AG04450 (cell line): Measurements from ENCODE around the gene METTL24. TPM values are rescaled to one million over a fixed set of nuclear protein-coding genes. Genes with fewer than 3 reads are reported as not detected.
A peak's percentile ranks its signal among the peaks of the same experiment; 100 is the strongest.

Source experiments
- CTCF ChIA-PET: fragments of 300-600, 350-600 bp; formaldehyde crosslinking; extraction: SDS; loops from one replicate; lab custom pipeline; 2022; ENCODE audit warnings: antibody characterized with exemption, inconsistent platforms; lab: Charles Lee
- POLR2A ChIA-PET: fragments of 350-600 bp; formaldehyde crosslinking; extraction: SDS; loops from one replicate; lab custom pipeline; 2021; ENCODE audit warnings: antibody characterized with exemption, inconsistent platforms; lab: Yijun Ruan, JAX
- DNase-seq: peaks from one replicate; pipeline ENCODE4 v3.0.0-alpha.2; 2011; ENCODE audit warnings: low read depth, low spot score
- H3K27ac ChIP-seq: one replicate; pipeline ENCODE4 v1.5.1; 2012; ENCODE audit warnings: low read depth, low read length, control low read depth
- H3K27me3 ChIP-seq: one replicate; pipeline ENCODE4 v1.6.0; 2012; ENCODE audit warnings: low read length; ENCODE audit not compliant: control insufficient read depth, insufficient read depth
- H3K4me3 ChIP-seq: 2 replicates; pipeline ENCODE4 v1.5.1; 2011; ENCODE audit warnings: mild to moderate bottlenecking, low read depth, low read length, control low read depth
- H3K9me3 ChIP-seq: 2 replicates; pipeline ENCODE4 v1.5.1; 2012; ENCODE audit warnings: low read length; ENCODE audit not compliant: control insufficient read depth, insufficient read depth
- polyA minus RNA-seq: library from RNA; depleted of rRNA, polyadenylated mRNA; stranded (reverse); fragments of >200 nt; gene quantifications from 2 replicates; pipeline ENCODE4 v1.2.3, GENCODE V29; 2011; rRNA and poly(A)+ RNA removed
- polyA plus RNA-seq: library from polyadenylated mRNA; depleted of rRNA; stranded (reverse); fragments of >200 nt; gene quantifications from 2 replicates; pipeline ENCODE4 v1.2.3, GENCODE V29; 2011; rRNA removed
- TF ChIP-seq, protein P1 (sequence below): IDR thresholded peaks from 2 replicates; pipeline ENCODE4 v1.5.1; 2011; ENCODE audit warnings: low read depth, low read length, control low read depth, inconsistent platforms

Gene METTL24, protein sequence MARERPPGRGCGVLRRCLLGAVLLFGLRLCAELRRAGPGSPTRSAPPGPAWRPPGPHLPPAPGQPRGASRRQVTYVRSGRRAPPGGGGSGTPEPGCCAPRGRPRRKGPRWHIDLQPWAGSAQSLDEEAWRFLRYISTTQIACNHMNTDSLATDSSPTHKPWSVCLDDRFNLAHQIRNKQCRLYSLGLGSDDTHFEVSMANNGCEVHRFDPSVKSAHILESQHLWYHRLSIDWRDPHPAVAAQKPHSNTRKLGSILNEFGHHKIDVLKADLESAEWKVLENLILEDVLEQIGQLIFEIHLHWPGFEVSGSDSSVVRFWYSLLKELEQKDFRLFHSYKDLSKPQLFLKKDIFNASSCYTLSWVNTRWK
- not detected in 2 replicates for polyA plus RNA-seq
- polyA minus RNA-seq: not detected in 2 replicates

DNA sequence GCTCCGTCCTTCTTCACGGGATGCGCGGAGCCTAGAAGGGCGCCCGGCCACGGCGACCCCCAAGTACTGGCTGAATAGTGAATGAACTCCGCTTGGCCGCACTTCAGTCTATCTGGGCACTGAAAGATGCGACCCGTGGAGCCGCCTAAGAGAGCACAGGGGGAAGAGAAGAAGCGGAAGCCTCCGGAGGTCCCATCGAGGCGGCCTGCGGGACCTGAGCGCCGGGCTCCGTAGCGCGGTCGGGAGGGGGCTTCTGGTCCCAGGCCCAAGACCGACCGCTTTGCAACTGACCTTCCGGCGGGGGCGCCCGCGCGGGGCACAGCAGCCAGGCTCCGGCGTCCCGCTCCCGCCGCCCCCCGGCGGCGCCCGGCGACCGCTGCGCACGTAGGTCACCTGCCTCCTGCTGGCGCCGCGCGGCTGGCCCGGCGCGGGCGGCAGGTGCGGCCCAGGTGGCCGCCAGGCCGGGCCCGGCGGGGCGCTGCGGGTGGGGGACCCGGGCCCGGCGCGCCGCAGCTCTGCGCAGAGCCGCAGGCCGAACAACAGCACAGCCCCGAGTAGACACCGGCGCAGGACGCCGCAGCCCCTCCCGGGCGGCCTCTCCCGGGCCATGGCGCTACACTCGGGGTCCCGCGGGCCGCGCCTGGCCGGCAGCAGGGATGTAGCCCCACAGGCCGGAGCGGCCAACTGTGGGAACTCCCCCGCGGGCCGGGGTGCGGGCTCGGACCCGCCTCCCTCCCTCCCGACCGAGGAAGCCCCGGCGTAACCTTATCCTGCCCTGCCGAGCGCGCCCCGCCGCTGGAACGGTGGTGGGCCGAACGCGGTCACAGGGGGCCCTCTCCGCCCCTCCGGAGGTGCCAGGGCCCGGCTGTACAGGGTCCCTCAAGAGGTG is at the start of gene METTL24:
Gene METTL24 (minus strand): TSS at position 686 of the 889 bp plus-strand sequence. CDS start 77 bp downstream, at position 609.
- H3K27ac ChIP-seq: no peak within 1 kb of the TSS
- POLR2A ChIA-PET: no interaction called here
- no peak for DNase-seq
- peaks cover 59% of the 10 kb centered on the region for H3K27me3 ChIP-seq
- CTCF ChIA-PET: interaction anchor here (1.2 kb wide), 1 partner anchor 23 kb away, joined by 4 read pairs; no protein-coding TSS in a partner anchor
- TF ChIP-seq, protein P1, sequence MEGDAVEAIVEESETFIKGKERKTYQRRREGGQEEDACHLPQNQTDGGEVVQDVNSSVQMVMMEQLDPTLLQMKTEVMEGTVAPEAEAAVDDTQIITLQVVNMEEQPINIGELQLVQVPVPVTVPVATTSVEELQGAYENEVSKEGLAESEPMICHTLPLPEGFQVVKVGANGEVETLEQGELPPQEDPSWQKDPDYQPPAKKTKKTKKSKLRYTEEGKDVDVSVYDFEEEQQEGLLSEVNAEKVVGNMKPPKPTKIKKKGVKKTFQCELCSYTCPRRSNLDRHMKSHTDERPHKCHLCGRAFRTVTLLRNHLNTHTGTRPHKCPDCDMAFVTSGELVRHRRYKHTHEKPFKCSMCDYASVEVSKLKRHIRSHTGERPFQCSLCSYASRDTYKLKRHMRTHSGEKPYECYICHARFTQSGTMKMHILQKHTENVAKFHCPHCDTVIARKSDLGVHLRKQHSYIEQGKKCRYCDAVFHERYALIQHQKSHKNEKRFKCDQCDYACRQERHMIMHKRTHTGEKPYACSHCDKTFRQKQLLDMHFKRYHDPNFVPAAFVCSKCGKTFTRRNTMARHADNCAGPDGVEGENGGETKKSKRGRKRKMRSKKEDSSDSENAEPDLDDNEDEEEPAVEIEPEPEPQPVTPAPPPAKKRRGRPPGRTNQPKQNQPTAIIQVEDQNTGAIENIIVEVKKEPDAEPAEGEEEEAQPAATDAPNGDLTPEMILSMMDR: no peak
- no peaks in the 10 kb centered on the region for H3K9me3 ChIP-seq
- peak within 1 kb of the TSS; percentile 41 for H3K4me3 ChIP-seq

DNA sequence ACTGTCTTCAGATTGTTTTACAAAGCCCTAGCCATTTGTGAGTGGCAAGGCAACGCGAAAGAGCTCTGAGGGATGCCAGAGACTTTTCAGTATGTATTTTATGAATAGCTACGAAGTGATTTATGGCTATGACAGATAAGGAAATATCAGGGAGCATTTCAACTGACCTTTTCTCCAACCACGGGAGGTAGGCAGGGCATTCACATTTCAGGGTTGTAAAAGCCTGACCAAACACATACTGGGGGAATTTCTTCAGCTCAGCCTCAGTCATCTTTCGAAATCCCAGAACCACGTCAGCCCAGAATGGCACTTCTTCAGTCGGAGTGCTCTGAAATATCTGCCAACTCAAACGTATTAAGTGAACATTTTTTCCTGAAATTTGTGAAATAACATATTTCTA is 46.5 kb upstream of the METTL24 start:
- ChIA-PET POLR2A (interaction anchor here (0.5 kb wide), 1 partner anchor 255 kb away, joined by 3 read pairs; no protein-coding TSS in a partner anchor), CTCF (interaction anchor here (2.0 kb wide), 1 partner anchor 13 kb away, joined by 5 read pairs; no protein-coding TSS in a partner anchor)
- TF ChIP-seq, protein P1: no peak
- Histone ChIP-seq H3K27me3 (peaks cover 5% of the 10 kb centered on the region), H3K4me3 (no peak overlapping the region), H3K9me3 (no peaks in the 10 kb centered on the region), H3K27ac (no peak overlapping the region)
- DNase-seq: no peak

DNA sequence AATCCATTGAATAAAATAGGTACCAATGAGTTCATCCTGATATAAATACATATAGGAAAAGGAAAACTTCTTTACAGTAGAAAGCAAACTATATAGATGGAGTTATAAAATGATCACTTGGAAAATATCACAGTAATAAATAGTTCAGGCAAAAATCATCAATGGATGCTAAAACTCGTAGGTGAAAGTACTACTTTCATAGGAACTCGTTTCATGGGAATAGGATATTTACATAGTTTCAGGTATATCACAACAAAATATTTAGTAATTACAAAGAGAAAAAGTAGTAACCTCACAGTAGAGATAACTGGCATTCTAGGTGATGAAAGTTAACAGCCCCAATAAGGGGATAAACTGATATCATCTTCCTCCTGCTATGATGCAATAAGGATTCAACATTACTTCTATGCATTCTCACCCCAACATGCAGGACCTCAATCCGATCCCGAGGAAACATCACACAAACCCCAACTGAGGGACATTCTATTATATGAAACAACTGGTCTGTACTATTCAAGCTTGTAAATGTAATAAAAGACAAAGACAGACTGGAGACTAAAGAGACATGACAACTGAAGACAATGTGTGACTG is 43.5 kb upstream of the METTL24 start:
- TF ChIP-seq, protein P1: no peak
- no peak overlapping the region for H3K27ac ChIP-seq
- ChIA-PET POLR2A (no interaction called here), CTCF (interaction anchor here (1.6 kb wide), 1 partner anchor 362 kb away, joined by 4 read pairs; no protein-coding TSS in a partner anchor)
- H3K27me3 ChIP-seq: peaks cover 3% of the 10 kb centered on the region
- no peaks in the 10 kb centered on the region for H3K9me3 ChIP-seq
- DNase-seq: no peak
- H3K4me3 ChIP-seq: no peak overlapping the region

DNA sequence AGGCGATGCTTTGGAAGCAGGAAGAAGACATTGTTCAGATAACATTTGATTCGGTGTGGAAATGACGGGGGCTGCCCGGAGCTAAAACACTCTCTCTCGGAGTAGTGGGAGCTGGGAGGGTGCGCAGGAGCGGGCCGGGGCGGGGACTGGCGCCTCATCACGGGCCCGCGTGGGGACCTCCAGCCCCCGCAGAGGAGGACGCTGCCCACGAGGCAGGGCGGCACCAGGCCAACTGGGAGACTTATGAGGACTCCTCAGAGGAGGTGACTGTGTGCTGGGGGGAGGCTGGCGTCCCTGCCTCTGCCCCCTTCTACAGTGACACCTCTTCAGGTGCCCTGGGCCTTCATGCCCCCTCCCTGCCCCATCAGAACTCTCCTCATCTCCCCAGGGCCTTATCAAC is 42.1 kb upstream of the METTL24 start:
- ChIA-PET CTCF (interaction anchor here (1.6 kb wide), 1 partner anchor 361 kb away, joined by 4 read pairs; no protein-coding TSS in a partner anchor), POLR2A (no interaction called here)
- no peak overlapping the region for H3K27ac ChIP-seq
- H3K27me3 ChIP-seq: peaks cover 6% of the 10 kb centered on the region
- H3K9me3 ChIP-seq: no peaks in the 10 kb centered on the region
- no peak for DNase-seq
- TF ChIP-seq, protein P1: no peak
- no peak overlapping the region for H3K4me3 ChIP-seq
